NCI-H1436 treated with DMSO at 0.1 percent for 48 hours (cell line): ENCODE results near the gene PDE7B.

Source experiments
- DNase-seq: peaks from one replicate; lab custom pipeline; 2025; lab: John Stamatoyannopoulos, UW

Gene PDE7B

GRCh38 chr6:135890876-135891275 lies 39.4 kb downstream of the PDE7B start:
- no peak for DNase-seq

GRCh38 chr6:135891710-135892109 lies 40.2 kb downstream of the PDE7B start:
- DNase-seq = no peak

- DNase-seq = no peak
Observed at GRCh38 chr6:135895231-135895911, 43.9 kb downstream of the PDE7B start.

- no peak for DNase-seq
Observed at GRCh38 chr6:135897087-135897486, 45.6 kb downstream of the PDE7B start.

- no peak for DNase-seq
Observed at GRCh38 chr6:135901774-135902524, 50.4 kb downstream of the PDE7B start.

GRCh38 chr6:135902756-135903331 lies 51.3 kb downstream of the PDE7B start:
- DNase-seq = no peak

GRCh38 chr6:135904666-135905065 lies 53.2 kb downstream of the PDE7B start:
- no peak for DNase-seq

- no peak for DNase-seq
Observed at GRCh38 chr6:135905604-135906300, 54.3 kb downstream of the PDE7B start.

- no peak for DNase-seq
Observed at GRCh38 chr6:135906542-135906941, 55.0 kb downstream of the PDE7B start.

- no peak for DNase-seq
Observed at GRCh38 chr6:135906972-135907465, 55.5 kb downstream of the PDE7B start.

GRCh38 chr6:135909737-135910387 lies 58.4 kb downstream of the PDE7B start:
- peak; percentile 16 for DNase-seq

GRCh38 chr6:135910790-135911618 lies 59.5 kb downstream of the PDE7B start:
- no peak for DNase-seq

- no peak for DNase-seq
Observed at GRCh38 chr6:135913785-135914184, 62.3 kb downstream of the PDE7B start.

GRCh38 chr6:135919026-135919425 lies 67.5 kb downstream of the PDE7B start:
- DNase-seq = no peak

- DNase-seq = no peak
Observed at GRCh38 chr6:135920689-135921088, 69.2 kb downstream of the PDE7B start.

GRCh38 chr6:135921188-135921587 lies 69.7 kb downstream of the PDE7B start:
- no peak for DNase-seq

GRCh38 chr6:135922174-135922573 lies 70.7 kb downstream of the PDE7B start:
- no peak for DNase-seq

GRCh38 chr6:135922746-135923145 lies 71.2 kb downstream of the PDE7B start:
- no peak for DNase-seq

GRCh38 chr6:135932651-135933050 lies 81.2 kb downstream of the PDE7B start:
- no peak for DNase-seq

- peak; percentile 16 for DNase-seq
Observed at GRCh38 chr6:135935941-135936601, 84.6 kb downstream of the PDE7B start.
